PC-9 (cell line): ENCODE data around the gene PIM1.

Experiments
- EZH2 ChIP-seq: fragments of 200-600 bp; sonication (generic); IDR thresholded peaks from 2 replicates; pipeline ENCODE4 v1.8.0; 2017; ENCODE audit warnings: antibody characterized with exemption, low read depth
- TF ChIP-seq, protein P1 (sequence below): fragments of 200-600 bp; sonication (generic); conservative IDR thresholded peaks from 2 replicates; pipeline ENCODE4 v1.6.1; 2017; ENCODE audit warnings: mixed run types, antibody characterized with exemption, mild to moderate bottlenecking, moderate library complexity

DNA sequence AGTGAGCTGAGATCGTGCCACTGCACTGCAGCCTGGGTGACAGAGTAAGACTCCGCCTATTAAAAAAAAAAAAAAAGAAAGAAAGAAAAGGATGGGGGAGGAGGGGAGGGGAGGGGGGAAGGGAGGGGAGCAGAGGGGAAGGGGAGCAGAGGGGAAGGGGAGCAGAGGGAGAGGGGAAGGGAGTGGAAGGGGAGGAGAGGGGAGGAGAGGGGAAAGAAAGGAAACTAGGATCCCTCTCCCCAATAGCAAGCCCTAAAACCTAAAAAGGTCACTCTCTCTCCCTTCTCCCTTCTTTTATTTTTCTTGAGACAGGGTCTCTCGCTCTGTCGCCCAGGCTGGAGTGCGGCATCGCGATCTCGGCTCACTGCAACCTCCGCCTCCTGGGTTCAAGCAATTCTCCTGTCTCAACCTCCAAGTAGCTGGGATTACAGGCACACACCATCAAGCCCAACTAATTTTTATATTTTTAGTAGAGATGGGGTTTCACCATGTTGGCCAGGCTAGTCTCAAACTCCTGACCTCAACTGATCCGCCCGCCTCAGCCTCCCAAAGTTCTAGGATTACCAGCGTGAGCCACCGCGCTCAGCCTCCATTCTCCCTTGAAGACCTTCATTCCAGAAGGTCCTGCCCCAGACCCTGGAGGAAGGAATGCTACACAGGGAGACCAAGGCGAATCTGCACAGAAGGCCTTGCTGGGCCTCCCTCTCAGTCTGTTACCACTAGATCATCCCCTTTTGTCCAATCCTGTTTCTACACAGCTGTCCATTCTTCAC lies 45.8 kb upstream of the PIM1 start:
- TF ChIP-seq, protein P1, sequence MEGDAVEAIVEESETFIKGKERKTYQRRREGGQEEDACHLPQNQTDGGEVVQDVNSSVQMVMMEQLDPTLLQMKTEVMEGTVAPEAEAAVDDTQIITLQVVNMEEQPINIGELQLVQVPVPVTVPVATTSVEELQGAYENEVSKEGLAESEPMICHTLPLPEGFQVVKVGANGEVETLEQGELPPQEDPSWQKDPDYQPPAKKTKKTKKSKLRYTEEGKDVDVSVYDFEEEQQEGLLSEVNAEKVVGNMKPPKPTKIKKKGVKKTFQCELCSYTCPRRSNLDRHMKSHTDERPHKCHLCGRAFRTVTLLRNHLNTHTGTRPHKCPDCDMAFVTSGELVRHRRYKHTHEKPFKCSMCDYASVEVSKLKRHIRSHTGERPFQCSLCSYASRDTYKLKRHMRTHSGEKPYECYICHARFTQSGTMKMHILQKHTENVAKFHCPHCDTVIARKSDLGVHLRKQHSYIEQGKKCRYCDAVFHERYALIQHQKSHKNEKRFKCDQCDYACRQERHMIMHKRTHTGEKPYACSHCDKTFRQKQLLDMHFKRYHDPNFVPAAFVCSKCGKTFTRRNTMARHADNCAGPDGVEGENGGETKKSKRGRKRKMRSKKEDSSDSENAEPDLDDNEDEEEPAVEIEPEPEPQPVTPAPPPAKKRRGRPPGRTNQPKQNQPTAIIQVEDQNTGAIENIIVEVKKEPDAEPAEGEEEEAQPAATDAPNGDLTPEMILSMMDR: no peak
- TF ChIP-seq EZH2: no peak
